ENCODE data around the gene PPIE.

- TF ChIP-seq CTCF (IDR thresholded peaks at IDR 0.05) (no peak), POLR2AphosphoS5 (IDR thresholded peaks at IDR 0.05) (no peak)
Observed at GRCh38 chr1:39692152-39693074, 46.3 kb upstream of the PPIE start.

All from esophagus muscularis mucosa (tissue), 3 donors.